B cell (primary cell): ENCODE data around the gene LIN54. TPM values are rescaled to one million over a fixed set of nuclear protein-coding genes. Genes with fewer than 3 reads are reported as not detected.

Source experiments
- ATAC-seq: fragments of 200-7000 bp; cut with Tn5 transposase; one replicate; pipeline ENCODE4 v1.10.0; 2021; ENCODE audit warnings: low read depth, mild to moderate bottlenecking, moderate number of reproducible peaks, moderate library complexity
- CTCF ChIA-PET: fragments of 350-600 bp; sonication (Branson Sonifier 250); formaldehyde crosslinking; loops from one replicate; lab custom pipeline; 2021; ENCODE audit warnings: antibody characterized with exemption, inconsistent platforms; lab: Charles Lee
- POLR2A ChIA-PET: fragments of 350-600 bp; sonication (Branson Sonifier 250); formaldehyde crosslinking; loops from one replicate; lab custom pipeline; 2021; ENCODE audit warnings: antibody characterized with exemption; lab: Charles Lee
- DNase-seq: peaks from one replicate; pipeline ENCODE4 v3.0.0; 2013
- H2AFZ ChIP-seq: 2 replicates; pipeline ENCODE4 v1.6.1; 2012; ENCODE audit warnings: mild to moderate bottlenecking, low read depth, low read length; ENCODE audit not compliant: insufficient read depth, poor library complexity, severe bottlenecking
- H3K27ac ChIP-seq, 2 donors: 1 replicate in 1 of 2; 2 replicates in 1 of 2; pipeline ENCODE4 v1.5.1; 2012 to 2013; ENCODE audit warnings: low read length in 2 of 2, mild to moderate bottlenecking in 2 of 2, moderate library complexity in 1 of 2
- H3K27me3 ChIP-seq, 4 experiments: fragments of 200-600 bp in 1 of 4; sonication (generic) in 1 of 4; replicated peaks in 1 of 4; 1 replicate in 2 of 4; 2 replicates in 2 of 4; pipeline versions ENCODE4 v1.6.1 to v1.7.0; 2013 to 2016; ENCODE audit warnings: low read length in 3 of 4, mild to moderate bottlenecking in 2 of 4, mixed read lengths in 1 of 4, moderate library complexity in 1 of 4; ENCODE audit not compliant: insufficient read depth in 4 of 4, control insufficient read depth in 3 of 4; ENCODE audit errors: control extremely low read depth in 1 of 4
- H3K36me3 ChIP-seq, 2 experiments: replicated peaks in 1 of 2; 1 replicate in 1 of 2; 2 replicates in 1 of 2; pipeline versions ENCODE4 v1.6.1 to v1.7.1; 2013; ENCODE audit warnings: low read length in 1 of 2; ENCODE audit not compliant: insufficient read depth in 2 of 2, control insufficient read depth in 1 of 2; ENCODE audit errors: control extremely low read depth in 1 of 2, extremely low read depth in 1 of 2
- H3K4me1 ChIP-seq, 2 donors: fragments of 200-600 bp in 1 of 2; sonication (generic) in 1 of 2; 1 replicate in 1 of 2; 2 replicates in 1 of 2; pipeline versions ENCODE4 v1.5.1 to v1.6.1; 2013 to 2017; ENCODE audit warnings: low read length in 2 of 2; ENCODE audit not compliant: control insufficient read depth in 2 of 2, insufficient read depth in 2 of 2
- H3K4me2 ChIP-seq: replicated peaks from 2 replicates; pipeline ENCODE3; 2012; ENCODE audit warnings: mild to moderate bottlenecking, low read depth, low read length; ENCODE audit not compliant: poor library complexity, severe bottlenecking
- H3K4me3 ChIP-seq, 5 experiments: fragments of 200-600 bp in 1 of 5; sonication (generic) in 1 of 5; 1 replicate in 3 of 5; 2 replicates in 2 of 5; pipeline versions ENCODE4 v1.5.1 to v1.7.0; 2011 to 2016; ENCODE audit warnings: low read length in 4 of 5, mild to moderate bottlenecking in 4 of 5, low read depth in 2 of 5, control low read depth in 1 of 5, moderate library complexity in 1 of 5; ENCODE audit not compliant: insufficient read depth in 1 of 5; ENCODE audit errors: control extremely low read depth in 1 of 5, extremely low read depth in 1 of 5
- H3K79me2 ChIP-seq: fragments of 200-600 bp; sonication (generic); one replicate; pipeline ENCODE4 v1.6.0; 2016; ENCODE audit warnings: low read length; ENCODE audit not compliant: control insufficient read depth, insufficient read depth
- H3K9ac ChIP-seq: fragments of 200-600 bp; sonication (generic); 2 replicates; pipeline ENCODE4 v1.6.1; 2017; ENCODE audit warnings: mild to moderate bottlenecking, low read length, moderate library complexity
- H3K9me3 ChIP-seq, 3 donors: one replicate each; pipeline versions ENCODE4 v1.6.1 to v1.7.1; 2013; ENCODE audit warnings: low read length in 2 of 3; ENCODE audit not compliant: control insufficient read depth in 2 of 3, insufficient read depth in 1 of 3; ENCODE audit errors: control extremely low read depth in 1 of 3
- H4K20me1 ChIP-seq: 2 replicates; pipeline ENCODE4 v1.6.0; 2012; ENCODE audit warnings: mild to moderate bottlenecking, low read length; ENCODE audit not compliant: insufficient read depth, control insufficient read depth, poor library complexity, severe bottlenecking
- H3K27ac Mint-ChIP-seq: one replicate; pipeline ENCODE4 v1.8.0; 2021; ENCODE audit warnings: mixed read lengths
- H3K27me3 Mint-ChIP-seq: one replicate; pipeline ENCODE4 v1.8.0; 2021; ENCODE audit warnings: mixed read lengths
- H3K4me1 Mint-ChIP-seq: one replicate; pipeline ENCODE4 v1.8.0; 2021; ENCODE audit warnings: mixed read lengths
- H3K4me3 Mint-ChIP-seq: one replicate; pipeline ENCODE4 v1.8.0; 2021; ENCODE audit warnings: mixed read lengths
- H3K9me3 Mint-ChIP-seq: one replicate; pipeline ENCODE4 v1.8.0; 2022; ENCODE audit warnings: mixed read lengths; ENCODE audit not compliant: insufficient read depth
- EZH2 ChIP-seq: IDR thresholded peaks from 2 replicates; pipeline ENCODE4 v1.6.1; 2012; ENCODE audit warnings: borderline replicate concordance, low read depth, mild to moderate bottlenecking, moderate library complexity, low read length; ENCODE audit not compliant: insufficient read depth, poor library complexity, severe bottlenecking
- WGBS: methylation state at CpG from one replicate; pipeline ENCODE4 v1.1.5; 2013; ENCODE audit warnings: missing lambda C conversion rate; ENCODE audit not compliant: insufficient coverage; 5-methylcytosine and 5-hydroxymethylcytosine counted together
- intact Hi-C: fragments of 100-400 bp; cut with micrococcal nuclease; formaldehyde crosslinking; loops from one replicate; pipeline ENCODE4 v1.10.0; 2022
- polyA plus RNA-seq: library from polyadenylated mRNA; depleted of rRNA; stranded (reverse); fragments of >200 nt; gene quantifications from 2 replicates; pipeline ENCODE4 v1.2.3, GENCODE V29; 2012
- total RNA-seq, 2 donors: library from RNA; stranded (reverse); fragments of 120-200 nt in 1 of 2; gene quantifications; 1 replicate in 1 of 2; 2 replicates in 1 of 2; pipeline versions ENCODE4 v1.2.3 to v1.2.4, GENCODE V29; 2013 to 2022
- TF ChIP-seq, protein P1 (sequence below): fragments of 200-600 bp; IDR thresholded peaks from one replicate; pipeline ENCODE4 v1.8.0; 2022; ENCODE audit warnings: antibody characterized with exemption, mild to moderate bottlenecking

Gene LIN54
- total and polyA plus RNA-seq, 2 donors (not counting 1 experiment from before 2014, with no cell fraction given): 3.8 to 19.2 TPM

DNA sequence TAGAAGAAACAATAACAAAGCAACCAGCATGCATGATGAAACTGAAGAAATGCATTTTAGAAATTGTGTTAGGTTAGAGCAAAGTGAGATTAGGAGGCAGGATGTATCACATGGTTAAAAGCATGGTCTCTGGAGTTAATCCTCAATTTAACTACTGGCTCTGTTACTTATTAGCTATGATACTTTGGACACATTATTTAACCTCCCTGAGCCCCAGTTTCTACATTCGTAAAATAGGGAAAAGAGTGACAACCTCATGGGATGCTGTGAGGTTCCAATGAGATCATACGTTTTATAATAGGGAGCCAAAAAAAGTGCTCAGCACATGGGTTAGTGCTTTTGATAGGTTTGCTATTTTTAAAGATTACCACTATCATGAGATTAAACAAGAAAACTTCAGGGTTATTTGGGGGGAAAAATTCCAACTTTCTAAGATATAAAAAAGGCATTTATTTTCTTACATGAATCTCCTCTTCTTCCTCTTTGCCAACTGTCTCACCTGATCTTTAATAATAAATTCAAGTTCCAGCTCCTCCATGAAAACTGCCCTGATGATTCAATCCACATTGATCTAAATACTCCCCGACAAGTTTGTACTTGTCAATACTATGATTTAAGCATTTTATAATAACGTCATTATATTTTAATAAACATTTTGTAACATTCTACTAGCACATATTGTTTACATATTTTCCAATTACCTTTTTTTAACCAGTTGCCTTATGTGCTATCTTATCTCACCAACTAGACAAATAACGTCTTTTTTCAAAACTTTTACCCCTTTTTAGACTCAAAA is 124.3 kb downstream of the LIN54 start:
- Histone ChIP-seq H2AFZ (no peak overlapping the region), H3K4me1 (peaks cover 12 to 13% of the 10 kb centered on the region in 2 donors), H3K27me3 (no peaks in the 10 kb centered on the region), H3K9me3 (no peaks in the 10 kb centered on the region), H3K27ac (no peak overlapping the region), H3K36me3 (peaks cover 3 to 4% of the 10 kb centered on the region in 2 experiments), H3K79me2 (peaks cover 90% of the 10 kb centered on the region), H3K4me2 (no peak overlapping the region), H3K4me3 (no peak overlapping the region), H4K20me1 (peaks cover 43% of the 10 kb centered on the region), H3K9ac (no peak overlapping the region)
- intact Hi-C loops: no loop called here
- ChIA-PET POLR2A (no interaction called here), CTCF (no interaction called here)
- DNase-seq (no peak), ATAC-seq (no peak)
- Mint-ChIP-seq H3K4me3 (no peak overlapping the region), H3K4me1 (peaks cover 36% of the 10 kb centered on the region), H3K27me3 (no peaks in the 10 kb centered on the region), H3K9me3 (no peaks in the 10 kb centered on the region), H3K27ac (no peak overlapping the region)
- WGBS: no CpG with 5 or more reads among the region's 5 CpGs
- TF ChIP-seq, protein P1, sequence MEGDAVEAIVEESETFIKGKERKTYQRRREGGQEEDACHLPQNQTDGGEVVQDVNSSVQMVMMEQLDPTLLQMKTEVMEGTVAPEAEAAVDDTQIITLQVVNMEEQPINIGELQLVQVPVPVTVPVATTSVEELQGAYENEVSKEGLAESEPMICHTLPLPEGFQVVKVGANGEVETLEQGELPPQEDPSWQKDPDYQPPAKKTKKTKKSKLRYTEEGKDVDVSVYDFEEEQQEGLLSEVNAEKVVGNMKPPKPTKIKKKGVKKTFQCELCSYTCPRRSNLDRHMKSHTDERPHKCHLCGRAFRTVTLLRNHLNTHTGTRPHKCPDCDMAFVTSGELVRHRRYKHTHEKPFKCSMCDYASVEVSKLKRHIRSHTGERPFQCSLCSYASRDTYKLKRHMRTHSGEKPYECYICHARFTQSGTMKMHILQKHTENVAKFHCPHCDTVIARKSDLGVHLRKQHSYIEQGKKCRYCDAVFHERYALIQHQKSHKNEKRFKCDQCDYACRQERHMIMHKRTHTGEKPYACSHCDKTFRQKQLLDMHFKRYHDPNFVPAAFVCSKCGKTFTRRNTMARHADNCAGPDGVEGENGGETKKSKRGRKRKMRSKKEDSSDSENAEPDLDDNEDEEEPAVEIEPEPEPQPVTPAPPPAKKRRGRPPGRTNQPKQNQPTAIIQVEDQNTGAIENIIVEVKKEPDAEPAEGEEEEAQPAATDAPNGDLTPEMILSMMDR: no peak
- no peak for TF ChIP-seq EZH2

DNA sequence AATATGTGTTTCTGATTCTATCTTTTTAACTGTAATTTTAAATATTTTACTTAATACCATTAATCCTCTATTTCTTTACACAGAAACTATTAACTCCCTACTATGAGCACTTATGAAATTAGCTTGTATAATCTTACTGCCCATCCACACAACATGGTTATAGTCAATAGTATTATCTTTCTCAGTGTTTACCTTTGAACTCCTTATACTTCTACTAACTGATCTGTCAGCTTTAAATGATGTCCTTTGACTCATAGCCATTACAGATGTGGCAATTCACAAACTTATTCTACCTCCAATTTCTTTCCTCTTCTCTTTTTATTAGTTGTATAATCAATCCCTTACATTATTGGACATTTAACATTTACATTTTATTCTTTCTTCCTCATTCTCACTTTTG is 125.2 kb downstream of the LIN54 start:
- DNase-seq (no peak), ATAC-seq (no peak)
- no peak overlapping the region for H3K4me2 ChIP-seq
- peaks cover 47% of the 10 kb centered on the region for H4K20me1 ChIP-seq
- ChIA-PET POLR2A (no interaction called here), CTCF (interaction anchor here (1.0 kb wide), 1 partner anchor 15 kb away, joined by 4 read pairs; the partner anchor contains the start of gene THAP9)
- TF ChIP-seq, protein P1: no peak
- no peak for TF ChIP-seq EZH2
- H3K79me2 ChIP-seq: peaks cover 97% of the 10 kb centered on the region
- H3K27me3 ChIP-seq: no peaks in the 10 kb centered on the region
- Mint-ChIP-seq H3K9me3 (no peaks in the 10 kb centered on the region), H3K27ac (no peak overlapping the region), H3K4me3 (no peak overlapping the region), H3K27me3 (no peaks in the 10 kb centered on the region), H3K4me1 (peaks cover 33% of the 10 kb centered on the region)
- no peak overlapping the region for H3K27ac ChIP-seq
- no peak overlapping the region for H3K9ac ChIP-seq
- peaks cover 12 to 13% of the 10 kb centered on the region in 2 donors for H3K4me1 ChIP-seq
- H3K4me3 ChIP-seq: no peak overlapping the region
- no peaks in the 10 kb centered on the region for H3K9me3 ChIP-seq
- no peak overlapping the region for H2AFZ ChIP-seq
- intact Hi-C loops: no loop called here
- peaks cover 3 to 7% of the 10 kb centered on the region in 2 experiments for H3K36me3 ChIP-seq
